Mucosa of descending colon (tissue), 3 donors: ENCODE data around the gene NTM. TPM values are rescaled to one million over a fixed set of nuclear protein-coding genes. Genes with fewer than 3 reads are reported as not detected.

ENCODE experiments used
- ATAC-seq: fragments of 200-7000 bp; cut with Tn5 transposase; one replicate; pipeline ENCODE4 v1.9.1; 2020; ENCODE audit warnings: mild to moderate bottlenecking, moderate library complexity
- DNase-seq, 3 donors: peaks; one replicate each; pipeline ENCODE4 v3.0.0-alpha.2; 2020
- H3K36me3 ChIP-seq: fragments of 200-600 bp; one replicate; pipeline ENCODE4 v1.8.0; 2021; ENCODE audit warnings: low read depth, mild to moderate bottlenecking
- H3K4me1 ChIP-seq: fragments of 200-600 bp; one replicate; pipeline ENCODE4 v1.8.0; 2021; ENCODE audit warnings: low read depth, mild to moderate bottlenecking
- H3K4me3 ChIP-seq: fragments of 200-600 bp; one replicate; pipeline ENCODE4 v1.8.0; 2021; ENCODE audit warnings: mild to moderate bottlenecking
- H3K9me3 ChIP-seq: fragments of 200-600 bp; one replicate; pipeline ENCODE4 v1.8.0; 2021; ENCODE audit warnings: mild to moderate bottlenecking
- intact Hi-C, 2 donors: fragments of 100-400 bp; cut with DNase I in 1 of 2; cut with micrococcal nuclease in 1 of 2; formaldehyde crosslinking; loops; one replicate each; pipeline versions ENCODE4 v1.11.0 to v1.11.1; 2022; cut with DNase I, micrococcal nuclease
- total RNA-seq, 3 donors: library from RNA; stranded (reverse); fragmentation: NEBNext Ultra II Directional in 2 of 3; extraction: Animal tissue kit (Norgen Biotek cat#: 25700) in 2 of 3; gene quantifications; one replicate each; pipeline versions ENCODE4 v1.2.1 to v1.2.4, GENCODE V29; 2021 to 2023
- TF ChIP-seq, protein P1 (sequence below): fragments of 200-600 bp; IDR thresholded peaks from one replicate; pipeline ENCODE4 v1.8.0; 2022; ENCODE audit warnings: antibody characterized with exemption, mild to moderate bottlenecking
- donor health status: DM: no; HTN: no; CAD: no; lungs with moderate emphysema.
- donor health status: DM: no; HTN: no; CAD: no.
- donor health status: DM: no; HTN: yes; CAD: no.

The NTM gene
- total RNA-seq, 3 donors from 2014 or later = 0.64 to 7.7 (median 1.2) TPM

DNA sequence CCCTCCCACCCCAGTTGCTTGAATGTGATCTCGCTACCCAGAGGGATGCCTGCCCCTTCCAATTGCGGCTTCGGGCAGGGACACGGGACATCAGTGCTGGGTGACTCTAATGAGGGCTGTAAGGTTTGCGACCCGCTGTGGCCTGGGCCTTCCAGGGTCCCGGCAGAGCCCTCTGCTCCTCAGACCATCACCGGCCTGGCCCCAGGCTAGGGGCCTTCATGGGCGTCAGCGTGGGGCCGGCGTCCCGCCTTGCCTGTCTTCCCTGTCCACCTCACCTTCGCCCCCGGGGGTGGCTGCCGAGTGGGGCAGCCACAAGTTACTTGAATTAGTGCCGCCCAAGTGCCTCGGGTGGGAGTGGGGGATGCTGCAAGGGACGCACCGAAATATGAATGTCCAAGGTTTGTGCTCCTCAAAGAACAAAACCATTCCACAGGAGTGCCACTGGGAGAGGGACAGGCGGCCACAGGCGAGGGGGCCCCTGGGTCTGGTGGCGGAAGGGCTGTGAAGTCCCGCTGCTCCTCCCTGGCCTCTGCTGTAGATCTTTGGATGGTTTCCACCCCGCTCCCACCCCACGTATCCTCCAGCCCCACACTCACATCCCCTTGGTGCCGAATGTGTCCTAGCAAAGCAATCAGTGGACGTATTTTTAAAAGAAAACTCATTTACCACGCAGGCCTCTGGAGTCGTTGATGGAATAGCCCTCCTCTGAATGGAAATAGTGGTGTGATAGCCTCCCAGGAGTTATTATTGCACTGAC, 317.1 kb downstream of the NTM start:
- TF ChIP-seq, protein P1, sequence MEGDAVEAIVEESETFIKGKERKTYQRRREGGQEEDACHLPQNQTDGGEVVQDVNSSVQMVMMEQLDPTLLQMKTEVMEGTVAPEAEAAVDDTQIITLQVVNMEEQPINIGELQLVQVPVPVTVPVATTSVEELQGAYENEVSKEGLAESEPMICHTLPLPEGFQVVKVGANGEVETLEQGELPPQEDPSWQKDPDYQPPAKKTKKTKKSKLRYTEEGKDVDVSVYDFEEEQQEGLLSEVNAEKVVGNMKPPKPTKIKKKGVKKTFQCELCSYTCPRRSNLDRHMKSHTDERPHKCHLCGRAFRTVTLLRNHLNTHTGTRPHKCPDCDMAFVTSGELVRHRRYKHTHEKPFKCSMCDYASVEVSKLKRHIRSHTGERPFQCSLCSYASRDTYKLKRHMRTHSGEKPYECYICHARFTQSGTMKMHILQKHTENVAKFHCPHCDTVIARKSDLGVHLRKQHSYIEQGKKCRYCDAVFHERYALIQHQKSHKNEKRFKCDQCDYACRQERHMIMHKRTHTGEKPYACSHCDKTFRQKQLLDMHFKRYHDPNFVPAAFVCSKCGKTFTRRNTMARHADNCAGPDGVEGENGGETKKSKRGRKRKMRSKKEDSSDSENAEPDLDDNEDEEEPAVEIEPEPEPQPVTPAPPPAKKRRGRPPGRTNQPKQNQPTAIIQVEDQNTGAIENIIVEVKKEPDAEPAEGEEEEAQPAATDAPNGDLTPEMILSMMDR = no peak
- Histone ChIP-seq H3K9me3 (no peaks in the 10 kb centered on the region), H3K4me3 (no peak overlapping the region), H3K36me3 (no peaks in the 10 kb centered on the region), H3K4me1 (no peaks in the 10 kb centered on the region)
- ATAC-seq = no peak
- no peak for DNase-seq
- intact Hi-C loops = no loop called here

GRCh38 chr11:131688048-131688693, 317.8 kb downstream of the NTM start:
- H3K4me3 ChIP-seq = no peak overlapping the region

GRCh38 chr11:131689049-131689925, 318.9 kb downstream of the NTM start:
- TF ChIP-seq, protein P1 = no peak
- no peak for ATAC-seq
- Histone ChIP-seq H3K9me3 (no peaks in the 10 kb centered on the region), H3K4me3 (no peak overlapping the region), H3K4me1 (no peaks in the 10 kb centered on the region), H3K36me3 (no peaks in the 10 kb centered on the region)
- no peak for DNase-seq
- intact Hi-C loops = no loop called here

More at GRCh38 chr11:131688048-131688693, 317.8 kb downstream of the NTM start:
- DNase-seq (peak in 2 of 3 donors; percentile 33 to 49), ATAC-seq (peak; percentile 76)
- no peaks in the 10 kb centered on the region for H3K9me3 ChIP-seq
- intact Hi-C loops = no loop called here
- H3K36me3 ChIP-seq = no peaks in the 10 kb centered on the region
- H3K4me1 ChIP-seq = no peaks in the 10 kb centered on the region
- TF ChIP-seq, protein P1 = peak; percentile 73

- Histone ChIP-seq H3K4me1 (no peaks in the 10 kb centered on the region), H3K9me3 (no peaks in the 10 kb centered on the region), H3K36me3 (no peaks in the 10 kb centered on the region), H3K4me3 (no peak overlapping the region)
- no peak for DNase-seq
- TF ChIP-seq, protein P1 = no peak
- intact Hi-C loops = no loop called here
- ATAC-seq = no peak
Observed at GRCh38 chr11:131690362-131690761, 319.9 kb downstream of the NTM start.

- intact Hi-C loops = no loop called here
- H3K4me1 ChIP-seq = no peaks in the 10 kb centered on the region
- no peak for ATAC-seq
Observed at GRCh38 chr11:131690776-131691175, 320.4 kb downstream of the NTM start.

More at GRCh38 chr11:131690776-131691175, 320.4 kb downstream of the NTM start:
- TF ChIP-seq, protein P1 = no peak
- no peaks in the 10 kb centered on the region for H3K36me3 ChIP-seq
- no peak overlapping the region for H3K4me3 ChIP-seq
- no peak for DNase-seq
- no peaks in the 10 kb centered on the region for H3K9me3 ChIP-seq
